ENCODE data around the gene CR1.

DNA sequence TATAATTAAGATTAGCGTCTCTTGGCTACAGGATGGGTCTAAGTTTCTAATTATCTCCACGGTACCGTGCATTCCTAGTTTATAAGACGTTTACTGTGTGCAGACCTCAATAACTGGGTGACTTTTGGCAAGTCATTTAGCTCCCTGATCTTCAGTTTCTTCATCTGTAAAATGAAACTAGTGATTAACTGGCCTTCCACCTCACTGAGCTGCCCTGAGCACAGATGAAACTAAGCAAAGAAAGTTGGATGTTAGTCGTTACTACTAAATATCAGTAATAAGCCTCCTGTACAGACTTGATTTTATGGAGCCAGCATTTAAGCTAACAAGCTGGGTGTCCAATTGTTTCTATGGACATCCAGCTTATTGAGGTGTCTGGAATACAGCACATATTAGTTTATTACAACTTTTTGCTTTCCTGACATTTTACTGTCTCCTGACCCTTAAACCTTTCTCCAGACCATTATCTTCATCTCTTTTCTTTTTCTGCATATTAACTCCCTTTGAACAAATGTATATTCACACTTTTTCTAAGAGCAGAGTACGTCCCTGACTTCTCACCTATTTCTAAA lies 40.7 kb upstream of the CR1 start:
- TF ChIP-seq, protein P1, sequence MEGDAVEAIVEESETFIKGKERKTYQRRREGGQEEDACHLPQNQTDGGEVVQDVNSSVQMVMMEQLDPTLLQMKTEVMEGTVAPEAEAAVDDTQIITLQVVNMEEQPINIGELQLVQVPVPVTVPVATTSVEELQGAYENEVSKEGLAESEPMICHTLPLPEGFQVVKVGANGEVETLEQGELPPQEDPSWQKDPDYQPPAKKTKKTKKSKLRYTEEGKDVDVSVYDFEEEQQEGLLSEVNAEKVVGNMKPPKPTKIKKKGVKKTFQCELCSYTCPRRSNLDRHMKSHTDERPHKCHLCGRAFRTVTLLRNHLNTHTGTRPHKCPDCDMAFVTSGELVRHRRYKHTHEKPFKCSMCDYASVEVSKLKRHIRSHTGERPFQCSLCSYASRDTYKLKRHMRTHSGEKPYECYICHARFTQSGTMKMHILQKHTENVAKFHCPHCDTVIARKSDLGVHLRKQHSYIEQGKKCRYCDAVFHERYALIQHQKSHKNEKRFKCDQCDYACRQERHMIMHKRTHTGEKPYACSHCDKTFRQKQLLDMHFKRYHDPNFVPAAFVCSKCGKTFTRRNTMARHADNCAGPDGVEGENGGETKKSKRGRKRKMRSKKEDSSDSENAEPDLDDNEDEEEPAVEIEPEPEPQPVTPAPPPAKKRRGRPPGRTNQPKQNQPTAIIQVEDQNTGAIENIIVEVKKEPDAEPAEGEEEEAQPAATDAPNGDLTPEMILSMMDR (IDR thresholded peaks at IDR 0.05) = no peak
- TF ChIP-seq ZFX (IDR thresholded peaks at IDR 0.05; ENCODE audit: borderline replicate concordance) = no peak
